Measurements from ENCODE around the gene USF1. TPM values are rescaled to one million over a fixed set of nuclear protein-coding genes. Genes with fewer than 3 reads are reported as not detected.
"Not testable (repeated sequence)": the region's sequence is repeated elsewhere in the genome, so short reads cannot be mapped to it uniquely, and the experiment has no call there.

The USF1 gene
- total RNA-seq, 1 donor from 2014 or later: 57.2 TPM

DNA sequence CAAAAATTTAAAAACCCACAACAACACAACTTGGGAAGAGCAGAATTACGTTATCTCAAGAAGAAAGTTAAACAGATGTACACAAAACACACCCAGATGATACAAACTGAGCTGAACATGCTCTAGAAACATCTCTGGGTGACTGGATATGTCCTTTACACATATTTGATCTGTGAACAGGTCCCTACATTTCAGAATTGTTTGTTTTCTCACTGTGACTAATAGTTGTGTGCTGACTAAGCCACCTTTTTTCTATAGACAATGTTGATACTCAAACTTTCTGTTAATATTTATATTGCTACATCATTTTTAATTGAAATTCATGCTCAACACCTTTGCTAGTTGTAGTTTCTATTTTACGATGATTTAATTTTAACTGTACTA, 23.8 kb downstream of the USF1 start:
- Mint-ChIP-seq H3K27me3 (ENCODE audit: unreplicated experiment) (peaks cover 52% of the 10 kb centered on the region), H3K9me3 (ENCODE audit: unreplicated experiment) (no peaks in the 10 kb centered on the region), H3K4me3 (ENCODE audit: unreplicated experiment) (peak overlapping the region; percentile 81), H3K27ac (ENCODE audit: unreplicated experiment) (no peak overlapping the region), H3K36me3 (ENCODE audit: unreplicated experiment) (no peaks in the 10 kb centered on the region), H3K4me1 (ENCODE audit: unreplicated experiment) (peaks cover 20% of the 10 kb centered on the region)
- TF ChIP-seq, protein P1, sequence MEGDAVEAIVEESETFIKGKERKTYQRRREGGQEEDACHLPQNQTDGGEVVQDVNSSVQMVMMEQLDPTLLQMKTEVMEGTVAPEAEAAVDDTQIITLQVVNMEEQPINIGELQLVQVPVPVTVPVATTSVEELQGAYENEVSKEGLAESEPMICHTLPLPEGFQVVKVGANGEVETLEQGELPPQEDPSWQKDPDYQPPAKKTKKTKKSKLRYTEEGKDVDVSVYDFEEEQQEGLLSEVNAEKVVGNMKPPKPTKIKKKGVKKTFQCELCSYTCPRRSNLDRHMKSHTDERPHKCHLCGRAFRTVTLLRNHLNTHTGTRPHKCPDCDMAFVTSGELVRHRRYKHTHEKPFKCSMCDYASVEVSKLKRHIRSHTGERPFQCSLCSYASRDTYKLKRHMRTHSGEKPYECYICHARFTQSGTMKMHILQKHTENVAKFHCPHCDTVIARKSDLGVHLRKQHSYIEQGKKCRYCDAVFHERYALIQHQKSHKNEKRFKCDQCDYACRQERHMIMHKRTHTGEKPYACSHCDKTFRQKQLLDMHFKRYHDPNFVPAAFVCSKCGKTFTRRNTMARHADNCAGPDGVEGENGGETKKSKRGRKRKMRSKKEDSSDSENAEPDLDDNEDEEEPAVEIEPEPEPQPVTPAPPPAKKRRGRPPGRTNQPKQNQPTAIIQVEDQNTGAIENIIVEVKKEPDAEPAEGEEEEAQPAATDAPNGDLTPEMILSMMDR (IDR thresholded peaks at IDR 0.05): no peak
- no peak for DNase-seq (ENCODE audit: extremely low spot score, unreplicated experiment)

DNA sequence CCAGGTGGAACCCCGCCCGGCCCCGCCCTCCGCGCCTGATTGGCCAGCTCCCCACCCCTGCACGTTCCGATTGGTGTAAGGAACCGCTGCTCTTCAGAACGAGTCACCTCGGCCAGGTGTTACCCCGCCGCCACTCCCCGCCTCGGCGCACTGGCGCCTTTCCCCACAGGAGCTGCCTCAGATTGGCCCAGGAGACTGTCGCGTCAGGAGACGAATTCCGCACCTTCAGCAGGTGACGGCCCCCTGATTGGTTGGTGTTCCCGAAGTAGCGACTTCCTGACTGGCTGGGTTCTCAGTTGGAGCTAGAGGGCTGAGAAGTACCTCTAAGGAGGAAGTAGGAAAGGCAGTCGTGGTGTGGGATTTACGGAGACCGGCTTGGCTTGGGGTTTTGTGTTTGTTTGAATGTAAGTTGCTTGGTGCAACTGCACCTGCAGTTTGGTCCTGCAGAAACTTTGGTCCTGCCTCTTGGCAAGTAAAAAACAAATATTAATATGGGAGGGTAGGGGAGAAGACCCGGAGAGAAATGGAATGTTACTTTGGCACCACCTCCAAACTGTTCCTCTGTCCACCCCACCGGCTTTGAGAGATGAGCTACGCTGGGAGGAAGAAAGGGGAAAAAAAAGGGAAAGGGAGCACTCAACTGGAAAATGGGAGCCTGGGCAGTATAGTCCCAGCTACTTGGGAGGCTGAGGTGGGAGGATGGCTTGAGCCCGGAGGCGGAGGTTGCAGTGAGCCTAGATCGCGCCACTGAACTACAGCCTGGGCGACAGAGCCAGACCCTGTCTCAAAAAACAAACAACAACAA, 24.4 kb downstream of the USF1 start:
- TF ChIP-seq, protein P1 (IDR thresholded peaks at IDR 0.05): no peak
- Mint-ChIP-seq H3K9me3 (ENCODE audit: unreplicated experiment) (no peaks in the 10 kb centered on the region), H3K4me3 (ENCODE audit: unreplicated experiment) (peak overlapping the region; percentile 81), H3K27me3 (ENCODE audit: unreplicated experiment) (peaks cover 49% of the 10 kb centered on the region), H3K36me3 (ENCODE audit: unreplicated experiment) (no peaks in the 10 kb centered on the region), H3K4me1 (ENCODE audit: unreplicated experiment) (peaks cover 20% of the 10 kb centered on the region), H3K27ac (ENCODE audit: unreplicated experiment) (peak overlapping the region; percentile 17)
- DNase-seq (ENCODE audit: extremely low spot score, unreplicated experiment): no peak

DNA sequence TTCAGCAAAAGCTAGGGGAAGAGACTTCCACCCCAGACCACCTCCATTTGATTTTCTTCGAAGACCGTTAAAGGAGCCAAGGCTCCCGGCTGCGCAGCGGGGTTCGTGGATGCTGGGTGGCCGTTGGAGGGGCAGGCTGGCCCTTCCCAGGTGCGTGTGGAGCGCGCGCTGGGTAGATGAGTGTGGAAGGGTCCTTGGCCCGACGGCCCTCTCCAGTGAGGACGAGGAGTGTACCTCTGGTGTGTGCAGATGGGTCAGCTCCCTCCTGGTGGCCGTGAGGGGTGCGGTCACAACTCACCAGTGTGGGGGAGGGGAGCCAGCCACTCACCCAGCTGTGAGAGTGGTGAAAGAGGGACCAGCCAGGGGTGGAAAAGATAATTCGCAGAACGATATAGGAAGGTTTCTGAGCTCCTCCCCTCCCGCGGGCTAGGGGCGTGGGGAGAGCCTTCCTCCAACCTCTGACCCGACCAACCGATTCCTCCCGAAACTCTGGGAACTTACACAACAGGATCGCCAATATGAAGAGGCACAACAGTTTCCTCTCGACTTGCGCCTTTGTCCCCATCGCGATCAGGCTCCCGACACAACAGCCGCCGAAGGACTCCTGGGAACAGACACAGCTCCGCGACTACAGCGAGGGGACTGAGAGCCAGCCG, 25.1 kb downstream of the USF1 start, which contains the start of gene F11R:
F11R (minus strand) TSS at position 644 of the 656 bp plus-strand sequence; CDS start at position 565, 79 bp downstream.
- Mint-ChIP-seq H3K27me3 (ENCODE audit: unreplicated experiment) (peaks cover 49% of the 10 kb centered on the region), H3K36me3 (ENCODE audit: unreplicated experiment) (no peaks in the 10 kb centered on the region), H3K4me1 (ENCODE audit: unreplicated experiment) (peaks cover 20% of the 10 kb centered on the region), H3K9me3 (ENCODE audit: unreplicated experiment) (no peaks in the 10 kb centered on the region), H3K4me3 (ENCODE audit: unreplicated experiment) (peak within 1 kb of the TSS; percentile 81), H3K27ac (ENCODE audit: unreplicated experiment) (peak within 1 kb of the TSS; percentile 17)
- DNase-seq (ENCODE audit: extremely low spot score, unreplicated experiment): no peak
- TF ChIP-seq, protein P1 (IDR thresholded peaks at IDR 0.05): peak; percentile 12

DNA sequence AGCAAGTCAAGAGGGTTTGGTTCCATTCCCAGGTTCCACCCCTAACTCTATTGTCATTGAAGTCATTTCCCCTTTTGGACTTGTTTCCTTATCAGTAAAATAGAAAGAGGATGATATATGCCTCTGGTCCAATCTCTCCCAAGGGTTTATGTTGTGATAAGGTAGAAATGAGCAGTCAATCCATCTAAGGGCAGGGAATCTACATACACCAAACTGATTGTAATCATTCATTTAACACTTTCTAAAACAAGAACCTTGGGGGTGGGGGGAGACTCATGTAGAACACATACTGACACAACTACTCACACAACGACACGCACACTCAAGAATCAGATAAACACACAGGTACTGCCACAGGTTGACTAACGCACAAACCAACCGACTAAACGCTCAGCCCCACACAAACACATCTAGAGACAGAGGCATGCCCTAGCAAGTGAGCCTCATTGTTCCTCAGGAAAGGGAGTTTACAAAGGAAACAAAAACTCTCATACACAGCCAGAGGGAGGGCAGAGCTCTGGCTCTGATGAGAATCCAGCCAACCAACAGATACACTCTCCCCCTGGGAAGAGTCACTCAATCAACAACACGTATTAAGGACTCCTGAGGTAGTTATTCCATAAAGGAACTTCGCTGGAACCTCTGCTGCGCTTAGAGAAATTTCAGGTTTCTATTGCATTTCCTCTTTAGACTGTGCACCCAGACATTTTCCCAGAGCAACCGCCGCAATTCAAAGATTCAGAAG, 25.9 kb downstream of the USF1 start:
- no peak for DNase-seq (ENCODE audit: extremely low spot score, unreplicated experiment)
- Mint-ChIP-seq H3K9me3 (ENCODE audit: unreplicated experiment) (no peaks in the 10 kb centered on the region), H3K27ac (ENCODE audit: unreplicated experiment) (no peak overlapping the region), H3K4me3 (ENCODE audit: unreplicated experiment) (peak overlapping the region; percentile 81), H3K4me1 (ENCODE audit: unreplicated experiment) (peaks cover 20% of the 10 kb centered on the region), H3K36me3 (ENCODE audit: unreplicated experiment) (no peaks in the 10 kb centered on the region), H3K27me3 (ENCODE audit: unreplicated experiment) (peaks cover 48% of the 10 kb centered on the region)
- TF ChIP-seq, protein P1 (IDR thresholded peaks at IDR 0.05): no peak

DNA sequence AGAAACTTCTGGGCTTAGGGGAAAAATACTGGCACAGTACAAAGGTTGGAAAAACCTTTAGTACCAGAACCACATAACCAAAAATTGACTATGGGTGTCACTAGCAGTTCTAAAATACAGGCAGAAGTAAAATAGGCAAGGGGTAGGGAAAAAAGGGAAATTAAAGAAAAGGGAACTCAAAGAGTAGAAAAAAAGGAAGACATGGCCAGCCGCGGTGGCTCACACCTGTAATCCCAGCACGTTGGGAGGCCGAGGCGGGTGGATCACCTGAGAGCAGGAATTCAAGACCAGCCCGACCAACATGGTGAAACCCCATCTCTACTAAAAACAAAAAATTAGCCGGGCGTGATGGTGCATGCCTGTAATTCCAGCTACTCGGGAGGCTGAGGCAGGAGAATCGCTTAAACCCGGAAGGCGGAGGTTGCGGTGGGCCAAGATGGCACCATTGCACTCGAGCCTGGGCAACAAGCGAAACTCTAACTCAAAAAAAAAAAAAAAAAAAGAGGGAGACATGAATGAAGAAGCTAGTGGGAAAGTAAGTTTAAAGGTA, 26.6 kb downstream of the USF1 start:
- H3K36me3 Mint-ChIP-seq (ENCODE audit: unreplicated experiment); H3K27ac Mint-ChIP-seq (ENCODE audit: unreplicated experiment); DNase-seq (ENCODE audit: extremely low spot score, unreplicated experiment); H3K9me3 Mint-ChIP-seq (ENCODE audit: unreplicated experiment); H3K4me3 Mint-ChIP-seq (ENCODE audit: unreplicated experiment): not testable (repeated sequence)
- H3K4me1 Mint-ChIP-seq (ENCODE audit: unreplicated experiment): peaks cover 20% of the 10 kb centered on the region
- peaks cover 48% of the 10 kb centered on the region for H3K27me3 Mint-ChIP-seq (ENCODE audit: unreplicated experiment)

Data from osteocyte (in vitro differentiated cells).